ENCODE results near the gene WDR93. TPM values are rescaled to one million over a fixed set of nuclear protein-coding genes. Genes with fewer than 3 reads are reported as not detected.

WDR93 gene
- total RNA-seq, 1 experiment from 2014 or later: not detected

GRCh38 chr15:89778861-89779260 is 88.2 kb downstream of the WDR93 start:
- H2AK5ac ChIP-seq (ENCODE audit: insufficient read length, low read length): no peak overlapping the region
- peaks cover 7% of the 10 kb centered on the region; the same call in 1 of the 2 replicates for H3K27me3 ChIP-seq (ENCODE audit: insufficient read depth, low read length)
- TF ChIP-seq CTCF (conservative IDR thresholded peaks at IDR 0.05): no peak
- WGBS (ENCODE audit: extremely low coverage, insufficient read length, low lambda C conversion rate): no CpG with 5 or more reads among the region's 4 CpGs
- no peak overlapping the region for H3K27ac Mint-ChIP-seq
- H2BK5ac ChIP-seq (ENCODE audit: insufficient read length, low read length): no peak overlapping the region
- H3K23ac ChIP-seq (ENCODE audit: insufficient read length, low read depth, low read length): no peak overlapping the region
- H4K5ac ChIP-seq (ENCODE audit: insufficient read length, low read depth, low read length): no peak overlapping the region
- H3K4ac ChIP-seq (ENCODE audit: low read depth, low read length): no peak overlapping the region
- no peak for DNase-seq
- no peak overlapping the region for H3K14ac ChIP-seq (ENCODE audit: insufficient read depth, low read length)
- no peaks in the 10 kb centered on the region for H3K36me3 Mint-ChIP-seq (ENCODE audit: insufficient read depth in 1 of 3, low read depth in 3 of 3)
- no peaks in the 10 kb centered on the region for H3K79me1 ChIP-seq (ENCODE audit: insufficient read depth, low read depth, low read length, poor library complexity, severe bottlenecking)
- no peak overlapping the region for H3T11ph ChIP-seq (ENCODE audit: low read length)
- H3K4me2 ChIP-seq (ENCODE audit: insufficient read depth, insufficient read length, low read length): no peak overlapping the region
- no peak overlapping the region for H2BK12ac ChIP-seq (ENCODE audit: insufficient read length, low read depth, low read length)
- H4K20me1 ChIP-seq (ENCODE audit: control insufficient read depth, insufficient read depth, insufficient read length): no peaks in the 10 kb centered on the region
- no peak overlapping the region for H3K27ac ChIP-seq (ENCODE audit: insufficient read length, low read depth, low read length)
- peaks cover 4% of the 10 kb centered on the region for H3K23me2 ChIP-seq (ENCODE audit: insufficient read length, low read depth, low read length, poor library complexity, severe bottlenecking)
- no peaks in the 10 kb centered on the region for H3K79me2 ChIP-seq (ENCODE audit: insufficient read depth, low read length)
- H3K9me3 Mint-ChIP-seq: no peaks in the 10 kb centered on the region
- H3K4me1 Mint-ChIP-seq: peaks cover 15 to 20% of the 10 kb centered on the region in 2 experiments
- H3K9me3 ChIP-seq (ENCODE audit: control insufficient read depth, low read depth, low read length): no peaks in the 10 kb centered on the region
- H4K91ac ChIP-seq (ENCODE audit: insufficient read length, low read depth, low read length): no peak overlapping the region
- peaks cover 77% of the 10 kb centered on the region for H3K27me3 Mint-ChIP-seq (ENCODE audit: low read depth)
- H3K56ac ChIP-seq (ENCODE audit: insufficient read length, low read depth, low read length): no peak overlapping the region
- H4K8ac ChIP-seq (replicated peaks; ENCODE audit: insufficient read length, low read depth, low read length): no peak overlapping the region
- H2AFZ ChIP-seq (ENCODE audit: low read length): no peak overlapping the region
- peaks cover 6% of the 10 kb centered on the region for H3K4me1 ChIP-seq (ENCODE audit: insufficient read depth, low read length)
- no peak overlapping the region for H3K9ac ChIP-seq (ENCODE audit: extremely low read depth, insufficient read length, low read length)
- H2BK15ac ChIP-seq (ENCODE audit: low read depth, low read length): no peak overlapping the region
- H2BK120ac ChIP-seq (ENCODE audit: low read depth, low read length, poor library complexity, severe bottlenecking): no peak overlapping the region
- no peak overlapping the region for H2BK20ac ChIP-seq (ENCODE audit: low read depth, low read length, poor library complexity, severe bottlenecking)
- H3K4me3 Mint-ChIP-seq: no peak overlapping the region
- H3K18ac ChIP-seq (ENCODE audit: insufficient read length, low read depth, low read length): no peak overlapping the region
